Putamen (tissue), 1 donor: Measurements from ENCODE around the gene RPP40.
"Not testable (repeated sequence)": the region's sequence is repeated elsewhere in the genome, so short reads cannot be mapped to it uniquely, and the experiment has no call there.

Source experiments
- DNase-seq: peaks from one replicate; pipeline ENCODE4 v3.0.0-alpha.2; 2016; ENCODE audit warnings: low spot score

RPP40 gene

DNA sequence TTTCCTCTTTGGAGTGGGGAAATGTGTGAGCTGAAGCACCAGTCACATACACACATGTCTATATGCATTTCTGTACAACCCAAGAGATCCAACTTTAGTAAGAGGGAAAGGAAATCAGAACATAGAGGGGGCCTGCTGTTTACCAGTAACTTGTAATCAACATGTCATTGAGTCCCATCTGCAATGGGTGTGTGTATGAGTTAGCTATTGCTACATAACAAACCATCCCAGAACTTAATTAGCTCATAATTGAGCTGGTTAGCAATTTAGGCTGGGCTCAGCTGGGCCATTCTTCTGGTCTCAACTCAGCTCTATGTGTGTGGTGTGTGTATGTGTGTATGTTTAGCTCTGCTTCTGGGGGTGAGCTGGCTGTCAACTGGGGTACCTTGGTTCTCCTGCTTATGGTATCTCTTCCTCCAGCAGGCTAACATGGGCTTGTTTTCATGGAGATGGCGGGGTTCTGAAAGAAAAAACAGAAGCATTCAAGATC, 10.3 kb upstream of the RPP40 start:
- no peak for DNase-seq

- DNase-seq, result no peak
These were observed 8.7 kb upstream of the RPP40 start for GRCh38 chr6:5012519-5012918.

DNA sequence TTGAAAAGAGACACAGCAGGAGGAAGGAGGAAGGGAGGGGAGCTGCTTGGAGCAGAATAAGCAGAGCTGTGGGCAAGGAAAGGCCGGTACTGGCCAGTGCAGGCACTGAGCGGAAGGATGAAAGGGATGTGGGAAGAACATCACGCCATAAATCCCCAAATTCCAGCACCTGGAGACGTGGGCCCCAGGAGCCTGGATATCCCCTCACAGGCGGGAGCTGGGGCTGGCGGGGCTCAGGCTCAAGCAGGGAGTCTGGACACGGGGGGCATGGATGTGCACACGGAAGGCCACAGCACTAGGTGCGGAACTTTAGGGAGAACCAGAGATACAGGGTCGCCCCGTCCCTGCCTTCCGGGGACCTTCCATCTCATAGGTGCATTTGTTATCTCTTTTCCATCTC, 7.5 kb upstream of the RPP40 start:
- DNase-seq, result no peak

- DNase-seq, result no peak
These were observed 3.7 kb upstream of the RPP40 start for GRCh38 chr6:5007531-5007930.

DNA sequence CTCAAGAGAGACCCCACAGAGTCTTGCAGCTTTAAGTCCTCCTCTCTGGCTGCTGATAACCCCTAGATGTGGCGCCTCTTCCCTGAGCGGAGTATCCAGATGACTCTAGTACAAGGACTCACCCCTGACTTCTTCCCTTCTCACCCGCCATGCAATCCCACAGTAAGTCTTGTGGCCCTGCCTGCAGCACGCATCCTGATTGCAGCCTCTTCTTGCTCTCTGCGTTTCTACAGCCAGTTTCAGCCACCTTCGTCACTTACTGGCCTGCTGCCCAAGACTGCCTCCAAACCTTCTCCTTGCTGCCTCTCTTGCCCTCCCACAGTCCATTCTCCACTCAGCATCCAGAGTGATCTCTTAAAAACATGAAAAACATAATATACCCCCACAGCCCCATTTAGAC, 2.4 kb upstream of the RPP40 start:
- DNase-seq, result no peak

DNA sequence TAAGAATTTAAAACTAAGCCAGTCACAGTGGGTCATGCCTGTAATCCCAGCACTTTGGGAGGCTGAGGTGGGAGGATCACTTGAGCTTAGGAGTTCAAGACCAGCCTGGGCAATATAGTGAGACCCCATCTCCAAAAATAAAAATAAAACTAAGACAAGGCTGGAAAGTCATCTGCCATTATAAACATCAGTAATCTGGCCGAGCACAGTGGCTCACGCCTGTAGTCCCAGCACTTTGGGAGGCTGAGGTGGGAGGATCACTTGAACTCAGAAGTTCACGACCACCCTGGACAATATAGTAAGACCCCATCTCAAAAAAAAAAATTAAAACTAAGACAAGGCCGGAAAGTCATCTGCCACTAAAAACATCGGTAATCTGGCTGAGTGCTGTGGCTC, 1.2 kb upstream of the RPP40 start:
- DNase-seq, result not testable (repeated sequence)

DNA sequence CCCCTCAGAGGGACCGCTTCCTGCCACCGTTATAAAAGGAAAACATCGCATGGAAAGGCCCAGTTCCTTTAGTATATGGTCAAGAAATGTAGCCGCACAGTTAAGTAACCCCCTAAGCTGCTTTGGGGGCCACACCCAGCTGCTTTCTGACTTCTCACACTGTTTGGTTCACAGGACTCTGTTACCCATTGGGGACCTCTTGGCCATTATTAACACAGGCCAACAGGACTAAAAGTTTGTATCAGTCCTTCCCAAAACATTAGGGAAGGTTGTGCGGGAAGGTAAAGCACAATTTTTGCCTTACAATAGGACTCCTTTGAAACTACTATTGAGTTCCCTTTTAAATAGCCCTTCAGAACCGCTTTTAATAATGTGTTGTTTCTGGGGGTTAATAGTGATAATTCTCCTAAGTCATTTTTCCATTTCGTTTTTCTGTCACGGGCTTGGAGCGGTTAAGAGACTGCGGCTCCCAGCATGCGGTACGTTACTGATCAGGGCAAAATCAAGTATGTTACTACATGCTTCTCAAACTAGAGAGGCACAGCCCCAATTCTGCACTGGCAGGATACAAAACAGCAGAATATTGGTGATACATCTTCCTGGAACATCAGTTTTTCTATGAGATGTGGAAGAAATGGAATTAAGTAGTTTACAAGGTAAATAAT, 668 bp upstream of the RPP40 start:
- DNase-seq, result no peak

DNA sequence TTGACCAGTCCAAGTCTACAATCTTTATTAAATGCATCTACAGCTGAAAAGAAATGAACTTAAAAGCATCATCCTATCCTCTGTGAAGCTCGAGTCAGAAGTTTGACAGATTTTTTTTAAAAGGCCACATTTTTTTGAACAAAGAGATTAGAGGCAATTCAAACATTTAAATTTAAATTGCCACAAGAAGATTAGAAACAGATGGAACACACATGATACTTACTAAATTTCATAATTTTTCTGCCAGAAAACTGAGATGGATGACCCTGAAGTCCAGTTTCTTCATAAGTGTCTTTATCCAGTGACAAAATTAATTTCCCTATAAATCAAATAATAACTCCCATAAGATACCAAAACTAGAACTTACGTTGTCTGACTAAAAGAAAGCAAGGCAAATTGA, 4.3 kb downstream of the RPP40 start:
- no peak for DNase-seq

DNA sequence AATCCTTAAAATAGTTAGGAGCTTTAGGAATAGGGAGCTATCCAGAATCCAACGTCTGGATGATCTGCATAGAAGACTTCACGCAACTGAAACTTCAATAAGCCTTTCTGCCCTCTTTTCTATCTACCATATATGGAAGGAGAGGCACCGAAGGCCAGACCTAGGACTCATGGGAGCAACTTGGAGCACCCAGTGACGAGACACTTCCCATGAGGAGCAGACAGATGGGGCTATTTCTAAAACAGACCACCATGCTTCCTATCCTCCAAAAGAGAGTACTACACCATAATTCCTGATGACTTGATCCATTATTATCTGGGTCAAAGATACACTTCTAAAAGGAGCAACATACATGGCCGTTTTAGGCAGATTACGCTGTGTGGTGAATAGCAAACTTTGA, 6.0 kb downstream of the RPP40 start:
- no peak for DNase-seq

GRCh38 chr6:4994741-4995140, 9.1 kb downstream of the RPP40 start:
- no peak for DNase-seq

- DNase-seq, result no peak
These were observed 16.4 kb downstream of the RPP40 start for GRCh38 chr6:4987432-4987831.

DNA sequence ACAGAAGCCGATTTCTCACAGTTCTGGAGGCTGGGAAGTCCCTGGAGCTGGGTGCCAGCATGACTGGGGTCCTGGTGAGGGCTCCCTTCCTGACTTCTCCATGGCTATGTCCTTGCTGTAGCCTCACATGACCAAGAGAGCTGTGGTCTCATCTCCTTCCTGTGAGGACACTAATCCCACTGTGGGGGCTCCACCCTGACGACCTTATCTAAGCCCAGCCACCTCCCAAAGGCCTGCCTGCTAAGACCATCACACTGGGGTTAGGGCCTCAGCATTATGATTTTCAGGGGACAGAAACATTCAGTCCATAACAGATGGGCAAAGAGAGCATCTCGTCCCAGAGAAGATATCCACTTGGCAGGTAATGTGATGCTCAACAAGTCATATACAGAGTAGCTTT, 16.8 kb downstream of the RPP40 start:
- no peak for DNase-seq

DNA sequence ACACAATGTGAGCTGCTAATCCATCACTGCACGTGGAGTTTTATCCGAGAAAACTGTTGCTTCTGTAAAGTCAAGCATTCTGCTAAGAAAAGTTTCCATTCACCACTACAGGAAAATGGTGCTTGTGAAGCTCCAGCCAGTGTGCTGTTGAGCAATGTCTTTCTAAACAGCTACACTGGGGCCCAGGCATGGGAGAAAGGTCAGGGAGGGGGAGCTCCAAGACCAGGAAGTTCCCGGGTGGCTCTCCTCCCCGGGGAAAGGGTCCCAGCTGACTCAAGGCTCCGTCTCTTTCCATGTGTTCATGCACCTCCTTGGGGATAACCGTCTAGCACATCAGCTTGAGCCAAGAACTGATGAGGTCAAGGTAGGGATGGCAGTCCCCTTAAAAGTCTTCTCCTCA, 20.5 kb downstream of the RPP40 start:
- no peak for DNase-seq

DNA sequence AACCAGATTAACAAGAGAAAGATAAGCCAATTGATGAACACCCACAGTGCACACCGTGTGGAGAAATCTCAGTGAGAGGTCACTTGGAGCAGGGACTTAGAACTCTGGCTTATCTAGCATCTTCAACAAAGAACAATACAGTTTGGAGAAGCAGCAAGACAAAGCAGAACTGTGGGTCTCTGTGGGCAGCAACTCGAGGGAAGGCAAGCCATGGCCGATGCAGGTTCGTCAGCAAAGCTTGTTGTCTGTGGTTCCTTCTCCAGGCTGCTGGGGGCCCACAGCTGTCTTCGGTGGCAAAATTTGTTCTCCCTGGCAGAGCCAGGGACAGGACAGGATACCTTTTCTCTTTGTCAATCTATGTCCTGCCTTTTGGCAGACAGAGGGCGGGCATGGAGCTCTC, 22.1 kb downstream of the RPP40 start:
- DNase-seq, result no peak

GRCh38 chr6:4979426-4979825, 24.4 kb downstream of the RPP40 start:
- no peak for DNase-seq

- DNase-seq, result no peak
These were observed 26.4 kb downstream of the RPP40 start for GRCh38 chr6:4977468-4977867.

DNA sequence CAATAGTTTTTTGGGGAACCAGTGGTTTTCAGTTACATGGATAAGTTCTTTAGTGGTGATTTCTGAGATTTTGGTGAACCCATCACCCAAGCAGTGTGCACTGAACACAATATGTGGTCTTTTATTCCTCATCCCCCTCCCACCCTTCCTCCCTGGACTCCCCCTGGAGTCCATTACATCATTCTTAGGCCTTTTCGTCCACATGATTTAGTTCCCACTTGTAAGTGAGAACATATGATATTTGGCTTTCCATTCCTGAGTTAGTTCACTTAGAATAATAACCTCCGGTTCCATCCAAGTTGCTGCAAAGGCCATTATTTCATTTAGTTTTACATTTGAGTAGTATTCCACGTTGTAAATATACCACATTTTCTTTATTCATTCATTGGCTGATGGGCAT, 28.3 kb downstream of the RPP40 start:
- no peak for DNase-seq

- DNase-seq, result no peak
These were observed 28.9 kb downstream of the RPP40 start for GRCh38 chr6:4974962-4975361.

GRCh38 chr6:4973982-4974745, 29.7 kb downstream of the RPP40 start:
- DNase-seq, result peak; percentile 11

DNA sequence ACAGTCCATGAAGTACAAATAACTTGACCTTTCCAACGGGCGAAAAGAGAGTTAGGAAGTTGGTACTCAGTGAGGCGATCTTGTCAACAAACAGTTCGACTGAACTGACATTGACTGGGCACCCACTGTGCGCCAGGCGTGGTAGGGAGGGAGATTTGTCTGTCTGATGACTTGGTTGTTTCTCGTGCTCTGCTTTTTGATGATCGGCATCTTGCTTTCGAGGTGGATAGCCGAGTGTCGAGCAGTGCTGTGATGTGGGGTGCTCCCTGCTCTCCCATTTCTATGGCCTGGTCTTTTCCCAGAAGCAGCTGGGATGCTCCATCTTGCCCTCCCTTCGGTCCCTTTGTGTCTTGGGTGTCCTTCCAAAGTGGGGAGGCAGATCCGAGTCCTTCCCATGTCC, 30.4 kb downstream of the RPP40 start:
- no peak for DNase-seq

DNA sequence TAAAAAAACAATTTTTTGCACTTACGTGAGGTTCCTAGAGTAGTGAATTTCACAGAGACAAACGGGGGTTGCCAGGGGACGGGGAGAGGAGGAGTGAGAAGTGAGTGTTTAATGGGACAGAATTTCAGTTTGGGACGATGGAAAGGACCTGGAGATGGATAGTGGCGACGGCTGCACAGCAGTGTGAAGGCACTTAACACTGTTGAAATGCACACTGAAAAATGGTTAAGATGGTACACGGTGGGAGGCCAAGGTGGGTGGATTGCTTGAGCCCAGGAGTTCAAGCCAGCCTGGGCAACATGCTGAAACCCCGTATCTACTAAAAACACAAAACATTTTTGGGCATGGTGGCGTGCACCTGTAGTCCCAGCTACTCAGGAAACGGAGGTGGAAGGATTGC, 31.4 kb downstream of the RPP40 start:
- DNase-seq, result no peak

DNA sequence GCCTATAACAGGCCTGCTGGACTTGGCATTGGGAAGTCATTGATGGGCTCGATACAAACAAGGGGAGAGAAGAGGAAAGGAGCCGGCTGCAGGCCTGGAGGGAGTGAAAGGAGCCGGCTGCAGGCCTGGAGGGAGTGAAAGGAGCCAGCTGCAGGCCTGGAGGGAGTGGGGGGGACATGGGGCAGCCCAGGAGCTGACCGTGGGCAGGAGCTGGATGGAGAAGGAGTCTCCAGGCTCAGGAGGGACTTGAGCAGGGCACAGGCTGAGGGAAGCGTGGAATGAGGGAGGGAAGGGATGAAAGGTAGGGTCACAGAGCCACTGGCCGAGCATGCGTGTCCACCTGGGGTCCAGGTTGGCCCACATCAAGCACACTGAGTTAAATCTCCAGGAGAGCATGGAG, 32.0 kb downstream of the RPP40 start:
- no peak for DNase-seq

GRCh38 chr6:4970739-4971395, 33.0 kb downstream of the RPP40 start:
- DNase-seq, result no peak
